GM18951 (cell line): Measurements from ENCODE around the gene CDK14.

Experiments
- POLR2A ChIP-seq: IDR thresholded peaks from 4 replicates; pipeline ENCODE4 v1.6.1; 2011; ENCODE audit warnings: mild to moderate bottlenecking; ENCODE audit not compliant: insufficient read length, insufficient read depth; ENCODE audit errors: extremely low read depth
- in situ Hi-C: fragments of 300-500 bp; cut with MboI; formaldehyde crosslinking; loops from one replicate; pipeline ENCODE4 v1.12.0; 2022; ENCODE audit warnings: low sequenced_read_pairs, mixed read lengths, inconsistent platforms; ENCODE audit not compliant: unreplicated experiment

The CDK14 gene

GRCh38 chr7:90582164-90582563, 14.0 kb upstream of the CDK14 start:
- TF ChIP-seq POLR2A = no peak
- in situ Hi-C loops = no loop called here

GRCh38 chr7:90584378-90584777, 11.7 kb upstream of the CDK14 start:
- in situ Hi-C loops = no loop called here
- no peak for TF ChIP-seq POLR2A

- no peak for TF ChIP-seq POLR2A
- in situ Hi-C loops = no loop called here
Measured at GRCh38 chr7:90586091-90586490, 10.0 kb upstream of the CDK14 start.

- in situ Hi-C loops = no loop called here
- TF ChIP-seq POLR2A = no peak
Measured at GRCh38 chr7:90587766-90588165, 8.4 kb upstream of the CDK14 start.

GRCh38 chr7:90592033-90592432, 4.1 kb upstream of the CDK14 start:
- in situ Hi-C loops = no loop called here
- TF ChIP-seq POLR2A = no peak

GRCh38 chr7:90593205-90593604, 2.9 kb upstream of the CDK14 start:
- no peak for TF ChIP-seq POLR2A
- in situ Hi-C loops = no loop called here

GRCh38 chr7:90594751-90595317, 1.3 kb upstream of the CDK14 start:
- in situ Hi-C loops = no loop called here
- TF ChIP-seq POLR2A = no peak

GRCh38 chr7:90595342-90595800, 750 bp upstream of the CDK14 start:
- in situ Hi-C loops = no loop called here
- no peak for TF ChIP-seq POLR2A

- TF ChIP-seq POLR2A = no peak
- in situ Hi-C loops = no loop called here
Measured at GRCh38 chr7:90596671-90597562, 796 bp downstream of the CDK14 start.

- in situ Hi-C loops = no loop called here
- TF ChIP-seq POLR2A = no peak
Measured at GRCh38 chr7:90597563-90598253, 1.6 kb downstream of the CDK14 start.

- no peak for TF ChIP-seq POLR2A
- in situ Hi-C loops = no loop called here
Measured at GRCh38 chr7:90599038-90599437, 2.9 kb downstream of the CDK14 start.

GRCh38 chr7:90599892-90600555, 3.9 kb downstream of the CDK14 start:
- in situ Hi-C loops = no loop called here
- TF ChIP-seq POLR2A = no peak

- no peak for TF ChIP-seq POLR2A
Measured at GRCh38 chr7:90602303-90602702, 6.2 kb downstream of the CDK14 start.

GRCh38 chr7:90603346-90603745, 7.2 kb downstream of the CDK14 start:
- in situ Hi-C loops = no loop called here
- no peak for TF ChIP-seq POLR2A

More at GRCh38 chr7:90602303-90602702, 6.2 kb downstream of the CDK14 start:
- in situ Hi-C loops = no loop called here
